IMR-90 (cell line): ENCODE results near the gene CHMP1A. TPM values are rescaled to one million over a fixed set of nuclear protein-coding genes. Genes with fewer than 3 reads are reported as not detected.
"Not testable (repeated sequence)": the region's sequence is repeated elsewhere in the genome, so short reads cannot be mapped to it uniquely, and the experiment has no call there.

Experiments used
- ATAC-seq: fragments of 200-7000 bp; cut with Tn5 transposase; 2 replicates; pipeline ENCODE4 v1.9.1; 2020; ENCODE audit warnings: low read depth, mild to moderate bottlenecking, moderate library complexity
- BruUV-seq: library from RNA; stranded (reverse); fragments of 400-500 nt; replicated peaks from 2 replicates; lab custom pipeline; 2021; lab: Mats Ljungman, UMichigan
- CTCF ChIA-PET: fragments of 300-600 bp; formaldehyde crosslinking; extraction: SDS; loops from one replicate; lab custom pipeline; 2021; ENCODE audit warnings: antibody characterized with exemption; lab: Yijun Ruan, JAX
- POLR2A ChIA-PET: fragments of 300-600 bp; sonication (Branson Sonifier 250); formaldehyde crosslinking; loops from one replicate; lab custom pipeline; 2022; ENCODE audit warnings: antibody characterized with exemption; ENCODE audit not compliant: unreplicated experiment; lab: Charles Lee
- DNase-seq: peaks from one replicate; pipeline ENCODE4 v3.0.0; 2013
- H2AFZ ChIP-seq: replicated peaks from 2 replicates; pipeline ENCODE3; 2013; ENCODE audit warnings: low read length, mild to moderate bottlenecking; ENCODE audit not compliant: poor library complexity
- H2AK5ac ChIP-seq: 2 replicates; pipeline ENCODE4 v1.6.1; 2013; ENCODE audit warnings: low read depth, low read length, inconsistent platforms
- H2AK9ac ChIP-seq: replicated peaks from 2 replicates; pipeline ENCODE3; 2013; ENCODE audit warnings: mild to moderate bottlenecking, low read depth, low read length, moderate library complexity; ENCODE audit not compliant: poor library complexity
- H2BK120ac ChIP-seq: 2 replicates; pipeline ENCODE4 v1.6.1; 2013; ENCODE audit warnings: low read depth, low read length, inconsistent platforms
- H2BK15ac ChIP-seq: 3 replicates; pipeline ENCODE4 v1.6.1; 2013; ENCODE audit warnings: low read depth, low read length, inconsistent platforms
- H2BK20ac ChIP-seq: 2 replicates; pipeline ENCODE4 v1.6.1; 2013; ENCODE audit warnings: low read depth, mild to moderate bottlenecking, inconsistent platforms, low read length, moderate library complexity
- H2BK5ac ChIP-seq: 2 replicates; pipeline ENCODE4 v1.6.1; 2013; ENCODE audit warnings: mild to moderate bottlenecking, low read depth, low read length, inconsistent platforms; ENCODE audit not compliant: poor library complexity, severe bottlenecking
- H3K14ac ChIP-seq: replicated peaks from 2 replicates; pipeline ENCODE4 v1.6.1; 2013; ENCODE audit warnings: low read depth, low read length, inconsistent platforms
- H3K18ac ChIP-seq: 2 replicates; pipeline ENCODE4 v1.6.1; 2013; ENCODE audit warnings: low read depth, low read length, control low read depth
- H3K23ac ChIP-seq: 2 replicates; pipeline ENCODE4 v1.6.1; 2013; ENCODE audit warnings: low read depth, low read length, inconsistent platforms
- H3K27ac ChIP-seq: 2 replicates; pipeline ENCODE4 v1.5.1; 2013; ENCODE audit warnings: mild to moderate bottlenecking, control low read depth, low read length; ENCODE audit not compliant: insufficient read depth
- H3K27me3 ChIP-seq: 2 replicates; pipeline ENCODE4 v1.6.1; 2013; ENCODE audit warnings: low read length; ENCODE audit not compliant: control insufficient read depth, insufficient read depth
- H3K36me3 ChIP-seq: 2 replicates; pipeline ENCODE4 v1.6.1; 2013; ENCODE audit warnings: low read length, mixed read lengths; ENCODE audit not compliant: control insufficient read depth, insufficient read depth
- H3K4ac ChIP-seq: 2 replicates; pipeline ENCODE4 v1.6.1; 2013; ENCODE audit warnings: low read depth, low read length, inconsistent platforms
- H3K4me1 ChIP-seq: 2 replicates; pipeline ENCODE4 v1.6.1; 2013; ENCODE audit warnings: low read length, mixed read lengths; ENCODE audit not compliant: control insufficient read depth, insufficient read depth
- H3K4me2 ChIP-seq: 2 replicates; pipeline ENCODE4 v1.6.1; 2013; ENCODE audit warnings: low read depth, mild to moderate bottlenecking, control low read depth, low read length, moderate library complexity
- H3K4me3 ChIP-seq: 2 replicates; pipeline ENCODE4 v1.5.1; 2013; ENCODE audit warnings: low read depth, mild to moderate bottlenecking, control low read depth, low read length, moderate library complexity; ENCODE audit not compliant: insufficient read depth
- H3K56ac ChIP-seq: 2 replicates; pipeline ENCODE4 v1.6.1; 2013; ENCODE audit warnings: low read length, inconsistent platforms; ENCODE audit not compliant: insufficient read depth; ENCODE audit errors: extremely low read depth
- H3K79me1 ChIP-seq, 2 experiments: 2 replicates each; pipeline ENCODE4 v1.6.1; 2013; ENCODE audit warnings: low read length in 2 of 2, inconsistent platforms in 1 of 2, low read depth in 1 of 2
- H3K9ac ChIP-seq: 2 replicates; pipeline ENCODE4 v1.6.1; 2013; ENCODE audit warnings: low read depth, low read length, control low read depth
- H3K9me1 ChIP-seq: 2 replicates; pipeline ENCODE4 v1.6.1; 2013; ENCODE audit warnings: low read length, inconsistent platforms; ENCODE audit not compliant: insufficient read depth
- H3K9me3 ChIP-seq: 2 replicates; pipeline ENCODE4 v1.6.1; 2013; ENCODE audit warnings: low read length; ENCODE audit not compliant: control insufficient read depth, insufficient read depth
- H4K20me1 ChIP-seq: 2 replicates; pipeline ENCODE4 v1.6.1; 2013; ENCODE audit warnings: low read length, inconsistent platforms; ENCODE audit not compliant: insufficient read depth
- H4K5ac ChIP-seq: 2 replicates; pipeline ENCODE4 v1.6.1; 2013; ENCODE audit warnings: mild to moderate bottlenecking, low read depth, low read length, control low read depth
- H4K8ac ChIP-seq, 2 experiments: 2 replicates each; pipeline ENCODE4 v1.6.1; 2013; ENCODE audit warnings: low read depth in 2 of 2, low read length in 2 of 2, control low read depth in 1 of 2, inconsistent platforms in 1 of 2
- H4K91ac ChIP-seq: 2 replicates; pipeline ENCODE4 v1.6.1; 2013; ENCODE audit warnings: low read depth, low read length, inconsistent platforms; ENCODE audit not compliant: insufficient read depth
- CEBPB ChIP-seq: IDR thresholded peaks from 2 replicates; pipeline ENCODE4 v1.6.1; 2012; ENCODE audit warnings: low read depth, low read length, improper control_type of control experiment
- CHD1 ChIP-seq: IDR thresholded peaks from 2 replicates; pipeline ENCODE4 v1.6.1; 2012; ENCODE audit warnings: low read depth, low read length, improper control_type of control experiment
- ELK1 ChIP-seq: fragments of 150-350 bp; IDR thresholded peaks from 2 replicates; pipeline ENCODE4 v1.6.1; 2016; ENCODE audit warnings: low read depth, mild to moderate bottlenecking, low read length, moderate library complexity, borderline replicate concordance
- FOS ChIP-seq: fragments of 150-350 bp; IDR thresholded peaks from 2 replicates; pipeline ENCODE4 v1.6.1; 2016; ENCODE audit warnings: low read depth, low read length
- RAD21 ChIP-seq: IDR thresholded peaks from 2 replicates; pipeline ENCODE4 v1.6.1; 2012; ENCODE audit warnings: low read length, improper control_type of control experiment
- WGBS, 2 experiments: methylation state at CpG; one replicate each; pipeline versions ENCODE4 v1.1.5 to v1.1.7; 2013; ENCODE audit warnings: missing lambda C conversion rate in 2 of 2; ENCODE audit not compliant: insufficient read length in 1 of 2; ENCODE audit errors: extremely low coverage in 2 of 2; 5-methylcytosine and 5-hydroxymethylcytosine counted together
- dilution Hi-C: fragments of 300-500 bp; cut with HindIII; formaldehyde crosslinking; loops from one replicate; pipeline ENCODE4 v1.14.3; 2018; ENCODE audit warnings: low sequenced_read_pairs; ENCODE audit not compliant: unreplicated experiment
- in situ Hi-C: fragments of 300-500 bp; cut with MboI; formaldehyde crosslinking; loops from 3 replicates; pipeline ENCODE4 v1.14.3; 2019; ENCODE audit warnings: low sequenced_read_pairs, inconsistent platforms, mixed read lengths
- intact Hi-C: fragments of 100-400 bp; cut with micrococcal nuclease; formaldehyde crosslinking; loops from 2 replicates; pipeline ENCODE4 v1.10.0; 2022
- polyA plus RNA-seq, 3 experiments: library from polyadenylated mRNA; depleted of rRNA; stranded (reverse); fragments of >200 nt; gene quantifications; 2 replicates each; pipeline ENCODE4 v1.2.3, GENCODE V29; 2012; ENCODE audit warnings: low replicate concordance in 1 of 3
- total RNA-seq: library from RNA; depleted of rRNA; stranded (reverse); fragments of >200 nt; gene quantifications from 2 replicates; pipeline ENCODE4 v1.2.3, GENCODE V29; 2012

Gene CHMP1A
- total and polyA plus RNA-seq, 2 of the 4 experiments (the other 2 are of a cell fraction), result 97.3 to 99.8 TPM

GRCh38 chr16:89672177-89672941 is 14.9 kb upstream of the CHMP1A start:
- H2AFZ ChIP-seq, result no peak overlapping the region
- 100% methylated on average over 3 of the region's 16 CpGs; no CpG with 5 or more reads in 1 of the 2 experiments for WGBS, 2 experiments
- no peak overlapping the region for H2BK15ac ChIP-seq
- no peak overlapping the region for H2AK5ac ChIP-seq
- in situ Hi-C loops (no loop called here), dilution Hi-C loops (no loop called here), intact Hi-C loops (no loop called here)
- no TSS peak for BruUV-seq
- H3K27me3 ChIP-seq, result no peaks in the 10 kb centered on the region
- no peak overlapping the region for H4K8ac ChIP-seq
- H2BK120ac ChIP-seq, result no peak overlapping the region
- H3K36me3 ChIP-seq, result no peaks in the 10 kb centered on the region
- H3K4me2 ChIP-seq, result no peak overlapping the region
- no peaks in the 10 kb centered on the region for H3K9me3 ChIP-seq
- H3K9ac ChIP-seq, result no peak overlapping the region
- ChIA-PET CTCF (no interaction called here), POLR2A (no interaction called here)
- TF ChIP-seq CEBPB (no peak), RAD21 (no peak), ELK1 (no peak), CHD1 (no peak), FOS (no peak)
- H2BK5ac ChIP-seq, result no peak overlapping the region
- H3K4me1 ChIP-seq, result peaks cover 6% of the 10 kb centered on the region
- ATAC-seq, result no peak
- no peak overlapping the region for H4K5ac ChIP-seq
- no peak overlapping the region for H3K23ac ChIP-seq
- H3K9me1 ChIP-seq, result peaks cover 4% of the 10 kb centered on the region; the same call in 1 of the 2 replicates
- H4K20me1 ChIP-seq, result no peaks in the 10 kb centered on the region
- H3K14ac ChIP-seq, result no peak overlapping the region
- H3K4me3 ChIP-seq, result no peak overlapping the region
- no peak for DNase-seq
- no peak overlapping the region for H3K18ac ChIP-seq
- H2BK20ac ChIP-seq, result no peak overlapping the region
- H3K79me1 ChIP-seq, result no peaks in the 10 kb centered on the region; a peak in 1 of 4 replicates
- H2AK9ac ChIP-seq, result no peak overlapping the region
- no peak overlapping the region for H3K56ac ChIP-seq
- H3K4ac ChIP-seq, result no peak overlapping the region
- no peak overlapping the region for H4K91ac ChIP-seq
- H3K27ac ChIP-seq, result no peak overlapping the region

- H3K56ac ChIP-seq, H3K4me1 ChIP-seq, H4K91ac ChIP-seq, H3K18ac ChIP-seq, in situ Hi-C loops, H3K4me3 ChIP-seq, H3K23ac ChIP-seq, DNase-seq, H3K27me3 ChIP-seq, H2AFZ ChIP-seq, BruUV-seq, H3K27ac ChIP-seq, dilution Hi-C loops, H3K14ac ChIP-seq, H4K8ac ChIP-seq, H3K79me1 ChIP-seq, H2AK5ac ChIP-seq, H4K20me1 ChIP-seq, H2BK5ac ChIP-seq, H3K4ac ChIP-seq, H2AK9ac ChIP-seq, intact Hi-C loops, H2BK15ac ChIP-seq, H3K9me3 ChIP-seq, POLR2A ChIA-PET, H2BK20ac ChIP-seq, ATAC-seq, H3K9ac ChIP-seq, H3K4me2 ChIP-seq, H3K36me3 ChIP-seq, H2BK120ac ChIP-seq, H3K9me1 ChIP-seq, H4K5ac ChIP-seq: not testable (repeated sequence)
- CTCF ChIA-PET, result interaction anchor here (0.6 to 1.0 kb wide), 2 partner anchors 15 to 72 kb away, joined by 3 read pairs; partner anchors contain the start of gene CDK10
- WGBS, 2 experiments, result no CpG with 5 or more reads among the region's 4 CpGs
Observed at GRCh38 chr16:89671565-89671964, 14.1 kb upstream of the CHMP1A start.
